PC-3 (cell line): ENCODE measurements around the gene TMEM176A. TPM values are rescaled to one million over a fixed set of nuclear protein-coding genes. Genes with fewer than 3 reads are reported as not detected.
A peak's percentile ranks its signal among the peaks of the same experiment; 100 is the strongest.

Source experiments
- ATAC-seq: fragments of 200-7000 bp; cut with Tn5 transposase; 2 replicates; pipeline ENCODE4 v1.9.1; 2020; ENCODE audit warnings: mild to moderate bottlenecking, moderate library complexity
- BruUV-seq: library from RNA; stranded (reverse); fragments of 400-500 nt; replicated peaks from 2 replicates; lab custom pipeline; 2021; lab: Mats Ljungman, UMichigan
- CTCF ChIA-PET: fragments of 300-600 bp; sonication (Branson Sonifier 250); formaldehyde crosslinking; loops from one replicate; lab custom pipeline; 2022; ENCODE audit warnings: antibody characterized with exemption; lab: Charles Lee
- POLR2A ChIA-PET: fragments of 300-600 bp; sonication (Branson Sonifier 250); formaldehyde crosslinking; loops from one replicate; lab custom pipeline; 2022; ENCODE audit warnings: antibody characterized with exemption; ENCODE audit not compliant: unreplicated experiment; lab: Charles Lee
- DNase-seq: peaks from one replicate; pipeline ENCODE4 v3.0.0-alpha.2; 2015
- H2AFZ ChIP-seq: fragments of 300-600 bp; sonication (generic); 2 replicates; pipeline ENCODE4 v1.6.0; 2016; ENCODE audit warnings: antibody characterized with exemption, low read length
- H3F3A ChIP-seq: fragments of 300-600 bp; sonication (generic); one replicate; pipeline ENCODE4 v1.6.0; 2017; ENCODE audit warnings: antibody characterized with exemption, low read length, control low read depth, mild to moderate bottlenecking; ENCODE audit not compliant: unreplicated experiment
- H3K27ac ChIP-seq: fragments of 300-600 bp; sonication (generic); 2 replicates; pipeline ENCODE4 v1.5.1; 2016; ENCODE audit warnings: mild to moderate bottlenecking, low read length
- H3K27me3 ChIP-seq: fragments of 300-600 bp; sonication (generic); 2 replicates; pipeline ENCODE4 v1.6.1; 2016; ENCODE audit warnings: low read length, mixed read lengths
- H3K36me3 ChIP-seq: fragments of 300-600 bp; sonication (generic); 2 replicates; pipeline ENCODE4 v1.6.1; 2016; ENCODE audit warnings: low read depth, mixed run types, low read length, mixed read lengths
- H3K4me1 ChIP-seq: fragments of 300-600 bp; sonication (generic); 2 replicates; pipeline ENCODE4 v1.5.1; 2016; ENCODE audit warnings: low read length; ENCODE audit not compliant: insufficient read depth
- H3K4me2 ChIP-seq: fragments of 300-600 bp; sonication (generic); 2 replicates; pipeline ENCODE4 v1.6.0; 2016; ENCODE audit warnings: low read length
- H3K4me3 ChIP-seq: fragments of 300-600 bp; sonication (generic); 2 replicates; pipeline ENCODE4 v1.5.1; 2016; ENCODE audit warnings: mild to moderate bottlenecking, low read length, mixed read lengths
- H3K79me2 ChIP-seq: fragments of 300-600 bp; sonication (generic); 2 replicates; pipeline ENCODE4 v1.6.1; 2017; ENCODE audit warnings: low read length, mixed read lengths
- H3K9ac ChIP-seq: fragments of 300-600 bp; sonication (generic); 2 replicates; pipeline ENCODE4 v1.6.0; 2016; ENCODE audit warnings: mild to moderate bottlenecking, low read length
- H3K9me2 ChIP-seq: fragments of 300-600 bp; sonication (generic); replicated peaks from 2 replicates; pipeline ENCODE4 v1.6.1; 2016; ENCODE audit warnings: mixed run types, low read length, mixed read lengths
- H3K9me3 ChIP-seq: fragments of 300-600 bp; sonication (generic); 2 replicates; pipeline ENCODE4 v1.6.1; 2016; ENCODE audit warnings: low read length, mixed read lengths
- H4K20me1 ChIP-seq: fragments of 300-600 bp; sonication (generic); 2 replicates; pipeline ENCODE4 v1.6.1; 2016; ENCODE audit warnings: low read length, mixed read lengths
- CTCF ChIP-seq: fragments of 300-600 bp; sonication (generic); conservative IDR thresholded peaks from 2 replicates; pipeline ENCODE4 v1.5.1; 2017; ENCODE audit warnings: antibody characterized with exemption, low read depth, mild to moderate bottlenecking, low read length
- EZH2 ChIP-seq: fragments of 300-600 bp; sonication (generic); IDR thresholded peaks from one replicate; pipeline ENCODE4 v1.6.1; 2017; ENCODE audit warnings: antibody characterized with exemption, mild to moderate bottlenecking, low read length; ENCODE audit not compliant: unreplicated experiment
- EZH2phosphoT487 ChIP-seq: fragments of 300-600 bp; sonication (generic); IDR thresholded peaks from 2 replicates; pipeline ENCODE4 v1.6.1; 2018; ENCODE audit warnings: mild to moderate bottlenecking, antibody characterized with exemption, low read length, borderline replicate concordance
- intact Hi-C: fragments of 100-400 bp; cut with micrococcal nuclease; formaldehyde crosslinking; loops from 2 replicates; pipeline ENCODE4 v1.9.0; 2023
- total RNA-seq: library from RNA; depleted of rRNA; stranded (reverse); fragments of >200 nt; gene quantifications from 2 replicates; pipeline ENCODE4 v1.2.3, GENCODE V29; 2014

TMEM176A gene
- total RNA-seq, 1 experiment from 2014 or later = not detected

DNA sequence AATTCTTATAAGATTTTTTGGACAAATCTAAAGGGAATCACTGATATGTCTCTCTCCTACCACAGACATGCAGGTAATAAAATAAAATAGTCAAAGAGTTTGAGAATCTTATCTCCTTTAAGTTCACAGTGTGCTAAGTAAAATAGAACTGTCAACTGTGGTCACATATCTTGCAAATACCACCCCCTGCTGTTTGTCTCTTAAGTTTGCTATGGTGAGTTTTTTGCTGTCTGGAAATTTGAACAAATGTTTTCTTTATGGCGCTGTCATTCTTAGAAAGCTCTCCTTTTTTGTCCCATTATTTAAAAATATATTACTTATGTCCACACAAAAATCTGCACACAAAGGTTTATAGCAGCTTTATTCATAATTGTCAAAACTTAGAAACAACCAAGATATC lies 43.7 kb upstream of the TMEM176A start:
- H4K20me1 ChIP-seq = no peaks in the 10 kb centered on the region
- H3K4me3 ChIP-seq = no peak overlapping the region
- H3K4me1 ChIP-seq = no peaks in the 10 kb centered on the region
- ATAC-seq (no peak), DNase-seq (peak; percentile 25)
- BruUV-seq = no TSS peak
- H3K9me3 ChIP-seq = no peaks in the 10 kb centered on the region
- H3K9me2 ChIP-seq = no peaks in the 10 kb centered on the region
- ChIA-PET CTCF (interaction anchor here (0.6 kb wide), 1 partner anchor 302 kb away, joined by 5 read pairs; no protein-coding TSS in a partner anchor), POLR2A (no interaction called here)
- H3F3A ChIP-seq = no peaks in the 10 kb centered on the region
- H3K27me3 ChIP-seq = peaks cover 4% of the 10 kb centered on the region; the same call in 1 of the 2 replicates
- H3K4me2 ChIP-seq = no peak overlapping the region
- TF ChIP-seq CTCF (peak; percentile 53), EZH2 (no peak), EZH2phosphoT487 (no peak)
- no peak overlapping the region for H2AFZ ChIP-seq
- H3K27ac ChIP-seq = no peak overlapping the region
- no peak overlapping the region for H3K9ac ChIP-seq
- H3K36me3 ChIP-seq = no peaks in the 10 kb centered on the region
- intact Hi-C loops = loop anchor here (2.0 kb wide), 1 partner anchor 308 kb away; no protein-coding TSS in a partner anchor
- H3K79me2 ChIP-seq = no peaks in the 10 kb centered on the region

DNA sequence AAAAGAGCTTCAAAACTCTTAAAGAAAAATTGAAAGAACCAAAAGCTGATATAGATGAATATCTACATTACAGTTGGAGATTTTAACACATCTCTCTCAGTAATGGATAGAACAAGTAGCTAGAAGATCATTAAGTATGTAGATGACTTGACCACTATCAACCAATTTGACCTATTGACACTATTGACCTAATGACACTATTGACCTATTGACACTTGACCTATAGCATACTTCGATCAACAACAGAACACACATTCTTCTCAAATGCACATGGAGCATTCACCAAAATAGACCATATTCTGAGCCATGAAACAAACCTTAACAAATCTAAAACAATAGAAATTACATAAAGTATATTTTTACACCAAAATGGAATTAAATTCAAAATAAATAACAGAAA lies 41.1 kb upstream of the TMEM176A start:
- no TSS peak for BruUV-seq
- no peaks in the 10 kb centered on the region for H3K79me2 ChIP-seq
- CTCF ChIA-PET = no interaction called here
- no peak overlapping the region for H3K4me2 ChIP-seq
- H3K9me2 ChIP-seq = no peaks in the 10 kb centered on the region
- H2AFZ ChIP-seq = no peak overlapping the region
- no peak for DNase-seq
- ATAC-seq = no peak
- no peaks in the 10 kb centered on the region for H3K4me1 ChIP-seq
- no peak overlapping the region for H3K4me3 ChIP-seq
- no peaks in the 10 kb centered on the region for H3K36me3 ChIP-seq
- TF ChIP-seq EZH2 (no peak), CTCF (no peak), EZH2phosphoT487 (no peak)
- 0 out of 2 replicates have a peak, but pooled peaks cover 4% of the 10 kb centered on the region for H3K27me3 ChIP-seq
- no peaks in the 10 kb centered on the region for H4K20me1 ChIP-seq
- H3F3A ChIP-seq = no peaks in the 10 kb centered on the region
- H3K9ac ChIP-seq = no peak overlapping the region
- H3K9me3 ChIP-seq = no peaks in the 10 kb centered on the region
- H3K27ac ChIP-seq = no peak overlapping the region
- intact Hi-C loops = no loop called here
- POLR2A ChIA-PET = no interaction called here

DNA sequence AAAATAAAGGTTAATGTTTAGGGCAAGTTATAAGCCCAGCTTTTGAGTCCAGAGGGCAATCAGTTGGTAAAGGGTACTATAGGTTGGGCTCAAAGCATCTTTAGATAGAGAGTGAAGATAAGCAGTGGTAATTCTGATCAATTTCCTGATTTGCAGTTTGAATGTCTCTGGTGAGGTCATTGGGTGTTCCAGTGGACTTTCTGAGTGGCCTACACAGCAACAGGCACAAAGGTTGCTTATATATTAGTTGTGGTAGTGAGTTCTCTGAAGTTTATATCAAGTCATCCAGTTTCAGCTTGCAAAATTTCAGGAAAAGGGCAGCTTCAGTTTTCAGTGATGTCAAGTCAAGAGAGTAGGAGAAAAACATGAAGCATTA lies 34.2 kb upstream of the TMEM176A start:
- no peak overlapping the region for H2AFZ ChIP-seq
- no peak overlapping the region for H3K4me3 ChIP-seq
- no peaks in the 10 kb centered on the region for H3K9me2 ChIP-seq
- H3K4me2 ChIP-seq = no peak overlapping the region
- no peak for TF ChIP-seq EZH2
- TF ChIP-seq EZH2phosphoT487 = no peak
- TF ChIP-seq CTCF = no peak
- ATAC-seq (no peak), DNase-seq (no peak)
- H3K36me3 ChIP-seq = no peaks in the 10 kb centered on the region
- H3F3A ChIP-seq = no peaks in the 10 kb centered on the region
- no peaks in the 10 kb centered on the region for H3K4me1 ChIP-seq
- H3K9ac ChIP-seq = no peak overlapping the region
- no peak overlapping the region for H3K27ac ChIP-seq
- no peaks in the 10 kb centered on the region for H4K20me1 ChIP-seq
- intact Hi-C loops = no loop called here
- CTCF ChIA-PET = no interaction called here
- no peaks in the 10 kb centered on the region for H3K79me2 ChIP-seq
- H3K9me3 ChIP-seq = no peaks in the 10 kb centered on the region
- no TSS peak for BruUV-seq
- H3K27me3 ChIP-seq = peaks cover 45% of the 10 kb centered on the region
- POLR2A ChIA-PET = no interaction called here
